HepG2 (cell line): ENCODE measurements around the gene MC1R. TPM values are rescaled to one million over a fixed set of nuclear protein-coding genes. Genes with fewer than 3 reads are reported as not detected.
A peak's percentile ranks its signal among the peaks of the same experiment; 100 is the strongest.

Source experiments
- ELF3 ChIP-seq: IDR thresholded peaks from 2 replicates; pipeline ENCODE4 v1.6.1; 2016; ENCODE audit warnings: missing genetic modification reagents, missing compliant biosample characterization
- MAFF ChIP-seq: IDR thresholded peaks from 2 replicates; pipeline ENCODE4 v1.6.1; 2011; ENCODE audit warnings: low read depth, low read length, improper control_type of control experiment
- RXRA ChIP-seq: sonication (generic); formaldehyde crosslinking; IDR thresholded peaks from 2 replicates; pipeline ENCODE4 v1.5.1; 2020; ENCODE audit warnings: missing genetic modification reagents
- ZC3H4 ChIP-seq: sonication (generic); formaldehyde crosslinking; IDR thresholded peaks from 2 replicates; pipeline ENCODE4 v1.4.0; 2020; ENCODE audit warnings: missing genetic modification reagents, borderline replicate concordance
- ZNF496 ChIP-seq: sonication (generic); formaldehyde crosslinking; IDR thresholded peaks from 2 replicates; pipeline ENCODE4 v1.8.1; 2023; ENCODE audit warnings: mild to moderate bottlenecking, moderate library complexity, missing genetic modification reagents; ENCODE audit not compliant: insufficient replicate concordance
- polyA plus RNA-seq, 8 experiments: library from polyadenylated mRNA; depleted of rRNA in 3 of 8; stranded (reverse) in 7 of 8; unstranded in 1 of 8; fragments of >200 nt; fragmentation: Illumina TruSeq in 4 of 8; extraction: Trizol in 4 of 8; gene quantifications; 2 replicates each; pipeline versions ENCODE4 v1.2.1 to v1.2.3, GENCODE V29; 2011 to 2016; ENCODE audit warnings: low read depth in 4 of 8, missing spikeins in 1 of 8, mixed read lengths in 1 of 8; ENCODE audit not compliant: insufficient read depth in 1 of 8
- total RNA-seq, 5 experiments: library from RNA; depleted of rRNA; stranded (reverse); fragments of >200 nt; fragmentation: Illumina TruSeq; extraction: Trizol; gene quantifications; 2 replicates each; pipeline ENCODE4 v1.2.3, GENCODE V29; 2016; ENCODE audit warnings: low read depth in 1 of 5
- TF ChIP-seq, protein P1 (sequence below): sonication (generic); formaldehyde crosslinking; IDR thresholded peaks from 2 replicates; pipeline ENCODE4 v1.4.0; 2020; ENCODE audit warnings: missing genetic modification reagents, borderline replicate concordance
- TF ChIP-seq, protein P2 (sequence below): sonication (generic); formaldehyde crosslinking; IDR thresholded peaks from 2 replicates; pipeline ENCODE4 v1.4.0; 2020; ENCODE audit warnings: missing genetic modification reagents, borderline replicate concordance
- TF ChIP-seq, protein P3 (sequence below): IDR thresholded peaks from 2 replicates; pipeline ENCODE4 v1.6.1; 2016; ENCODE audit warnings: mild to moderate bottlenecking, missing biosample characterization, missing genetic modification reagents

Gene MC1R
- total and polyA plus RNA-seq, 2 of the 13 experiments (the other 11 are each of a cell fraction or from before 2014, with no cell fraction given) = 9.1 to 14.8 TPM

DNA sequence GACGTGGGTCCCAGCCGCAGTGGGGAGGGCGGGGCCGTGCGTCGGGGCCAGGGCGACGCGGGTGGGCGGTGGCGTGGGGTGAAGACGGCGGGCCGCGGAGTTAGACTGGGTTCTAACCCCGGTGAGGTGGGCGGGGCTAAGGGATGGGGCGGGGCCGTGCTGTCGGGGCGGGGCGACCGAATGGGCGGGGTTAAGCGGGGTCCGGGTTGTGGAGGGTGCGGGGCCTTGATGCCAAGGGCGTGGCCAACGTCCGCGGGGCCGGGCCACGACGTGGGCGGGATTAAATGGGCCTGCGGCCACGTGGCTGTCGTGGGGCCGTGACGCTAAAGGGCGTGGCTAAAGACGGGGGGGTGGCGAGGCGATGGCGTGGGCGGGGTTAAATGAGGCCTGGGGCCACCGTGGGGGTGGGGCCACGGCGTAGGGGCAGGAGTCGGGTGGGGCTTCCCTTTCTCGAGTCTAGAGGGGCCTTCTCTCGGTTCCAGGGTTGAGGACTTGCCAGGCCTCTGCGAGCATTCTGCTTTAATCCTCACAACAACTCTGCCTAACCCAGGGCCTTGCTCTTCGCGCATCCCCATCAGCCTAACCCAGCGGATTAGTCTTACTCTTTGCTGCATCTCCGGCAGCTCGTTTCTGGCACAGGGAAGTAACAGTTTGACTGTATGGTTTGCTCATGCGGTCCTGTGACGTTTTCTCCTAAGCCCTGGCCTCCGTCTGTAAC, 44.5 kb upstream of the MC1R start (continued):
- TF ChIP-seq ELF3 (CRISPR knock-in tag) = peak; percentile 32; the same call in 1 of the 2 replicates
- peak; percentile 32; the same call in 1 of the 2 replicates for TF ChIP-seq RXRA (CRISPR knock-in tag)
- TF ChIP-seq ZNF496 (CRISPR knock-in tag) = no peak
- TF ChIP-seq MAFF = no peak
- peak; percentile 54; the same call in 1 of the 2 replicates for TF ChIP-seq ZC3H4 (CRISPR knock-in tag)
- TF ChIP-seq, protein P1, sequence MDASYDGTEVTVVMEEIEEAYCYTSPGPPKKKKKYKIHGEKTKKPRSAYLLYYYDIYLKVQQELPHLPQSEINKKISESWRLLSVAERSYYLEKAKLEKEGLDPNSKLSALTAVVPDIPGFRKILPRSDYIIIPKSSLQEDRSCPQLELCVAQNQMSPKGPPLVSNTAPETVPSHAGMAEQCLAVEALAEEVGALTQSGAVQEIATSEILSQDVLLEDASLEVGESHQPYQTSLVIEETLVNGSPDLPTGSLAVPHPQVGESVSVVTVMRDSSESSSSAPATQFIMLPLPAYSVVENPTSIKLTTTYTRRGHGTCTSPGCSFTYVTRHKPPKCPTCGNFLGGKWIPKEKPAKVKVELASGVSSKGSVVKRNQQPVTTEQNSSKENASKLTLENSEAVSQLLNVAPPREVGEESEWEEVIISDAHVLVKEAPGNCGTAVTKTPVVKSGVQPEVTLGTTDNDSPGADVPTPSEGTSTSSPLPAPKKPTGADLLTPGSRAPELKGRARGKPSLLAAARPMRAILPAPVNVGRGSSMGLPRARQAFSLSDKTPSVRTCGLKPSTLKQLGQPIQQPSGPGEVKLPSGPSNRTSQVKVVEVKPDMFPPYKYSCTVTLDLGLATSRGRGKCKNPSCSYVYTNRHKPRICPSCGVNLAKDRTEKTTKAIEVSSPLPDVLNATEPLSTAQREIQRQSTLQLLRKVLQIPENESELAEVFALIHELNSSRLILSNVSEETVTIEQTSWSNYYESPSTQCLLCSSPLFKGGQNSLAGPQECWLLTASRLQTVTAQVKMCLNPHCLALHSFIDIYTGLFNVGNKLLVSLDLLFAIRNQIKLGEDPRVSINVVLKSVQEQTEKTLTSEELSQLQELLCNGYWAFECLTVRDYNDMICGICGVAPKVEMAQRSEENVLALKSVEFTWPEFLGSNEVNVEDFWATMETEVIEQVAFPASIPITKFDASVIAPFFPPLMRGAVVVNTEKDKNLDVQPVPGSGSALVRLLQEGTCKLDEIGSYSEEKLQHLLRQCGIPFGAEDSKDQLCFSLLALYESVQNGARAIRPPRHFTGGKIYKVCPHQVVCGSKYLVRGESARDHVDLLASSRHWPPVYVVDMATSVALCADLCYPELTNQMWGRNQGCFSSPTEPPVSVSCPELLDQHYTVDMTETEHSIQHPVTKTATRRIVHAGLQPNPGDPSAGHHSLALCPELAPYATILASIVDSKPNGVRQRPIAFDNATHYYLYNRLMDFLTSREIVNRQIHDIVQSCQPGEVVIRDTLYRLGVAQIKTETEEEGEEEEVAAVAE = no peak
- TF ChIP-seq, protein P2, sequence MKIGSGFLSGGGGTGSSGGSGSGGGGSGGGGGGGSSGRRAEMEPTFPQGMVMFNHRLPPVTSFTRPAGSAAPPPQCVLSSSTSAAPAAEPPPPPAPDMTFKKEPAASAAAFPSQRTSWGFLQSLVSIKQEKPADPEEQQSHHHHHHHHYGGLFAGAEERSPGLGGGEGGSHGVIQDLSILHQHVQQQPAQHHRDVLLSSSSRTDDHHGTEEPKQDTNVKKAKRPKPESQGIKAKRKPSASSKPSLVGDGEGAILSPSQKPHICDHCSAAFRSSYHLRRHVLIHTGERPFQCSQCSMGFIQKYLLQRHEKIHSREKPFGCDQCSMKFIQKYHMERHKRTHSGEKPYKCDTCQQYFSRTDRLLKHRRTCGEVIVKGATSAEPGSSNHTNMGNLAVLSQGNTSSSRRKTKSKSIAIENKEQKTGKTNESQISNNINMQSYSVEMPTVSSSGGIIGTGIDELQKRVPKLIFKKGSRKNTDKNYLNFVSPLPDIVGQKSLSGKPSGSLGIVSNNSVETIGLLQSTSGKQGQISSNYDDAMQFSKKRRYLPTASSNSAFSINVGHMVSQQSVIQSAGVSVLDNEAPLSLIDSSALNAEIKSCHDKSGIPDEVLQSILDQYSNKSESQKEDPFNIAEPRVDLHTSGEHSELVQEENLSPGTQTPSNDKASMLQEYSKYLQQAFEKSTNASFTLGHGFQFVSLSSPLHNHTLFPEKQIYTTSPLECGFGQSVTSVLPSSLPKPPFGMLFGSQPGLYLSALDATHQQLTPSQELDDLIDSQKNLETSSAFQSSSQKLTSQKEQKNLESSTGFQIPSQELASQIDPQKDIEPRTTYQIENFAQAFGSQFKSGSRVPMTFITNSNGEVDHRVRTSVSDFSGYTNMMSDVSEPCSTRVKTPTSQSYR (CRISPR knock-in tag) = peak; percentile 73; the same call in 1 of the 2 replicates
- TF ChIP-seq, protein P3, sequence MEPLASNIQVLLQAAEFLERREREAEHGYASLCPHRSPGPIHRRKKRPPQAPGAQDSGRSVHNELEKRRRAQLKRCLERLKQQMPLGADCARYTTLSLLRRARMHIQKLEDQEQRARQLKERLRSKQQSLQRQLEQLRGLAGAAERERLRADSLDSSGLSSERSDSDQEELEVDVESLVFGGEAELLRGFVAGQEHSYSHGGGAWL (CRISPR knock-in tag) = peak; percentile 69; the same call in 1 of the 2 replicates
